Lung (tissue), 12 donors: ENCODE results near the gene CKM. TPM values are rescaled to one million over a fixed set of nuclear protein-coding genes. Genes with fewer than 3 reads are reported as not detected.

Experiments used
- ATAC-seq: fragments of 200-7000 bp; cut with Tn5 transposase; one replicate; pipeline ENCODE4 v1.9.1; 2020; ENCODE audit warnings: moderate number of reproducible peaks; ENCODE audit not compliant: insufficient read depth, low FRiP score
- DNase-seq, 3 donors: peaks; one replicate each; pipeline ENCODE4 v3.0.0-alpha.2; 2013 to 2017
- H3K27ac ChIP-seq, 2 donors: one replicate each; pipeline ENCODE4 v1.5.1; 2013; ENCODE audit warnings: mild to moderate bottlenecking in 2 of 2, moderate library complexity in 2 of 2, control low read depth in 1 of 2, inconsistent platforms in 1 of 2, low read depth in 1 of 2, low read length in 1 of 2
- H3K27me3 ChIP-seq, 3 donors: one replicate each; pipeline ENCODE4 v1.5.1; 2013; ENCODE audit warnings: low read length in 2 of 3; ENCODE audit not compliant: control insufficient read depth in 3 of 3, insufficient read depth in 3 of 3
- H3K36me3 ChIP-seq, 4 donors: one replicate each; pipeline ENCODE4 v1.5.1; 2013; ENCODE audit warnings: low read length in 4 of 4, mild to moderate bottlenecking in 1 of 4, moderate library complexity in 1 of 4; ENCODE audit not compliant: control insufficient read depth in 4 of 4, insufficient read depth in 4 of 4
- H3K4me1 ChIP-seq, 5 donors: one replicate each; pipeline ENCODE4 v1.5.1; 2013; ENCODE audit warnings: low read length in 5 of 5, mild to moderate bottlenecking in 2 of 5, moderate library complexity in 1 of 5; ENCODE audit not compliant: control insufficient read depth in 5 of 5, insufficient read depth in 5 of 5
- H3K4me3 ChIP-seq: one replicate; pipeline ENCODE4 v1.5.1; 2013; ENCODE audit warnings: mild to moderate bottlenecking, control low read depth, moderate library complexity
- H3K9ac ChIP-seq, 2 donors: one replicate each; pipeline ENCODE4 v1.5.1; 2013; ENCODE audit warnings: low read length in 2 of 2, control low read depth in 1 of 2; ENCODE audit not compliant: insufficient read depth in 1 of 2
- H3K9me3 ChIP-seq, 4 donors: one replicate each; pipeline ENCODE4 v1.5.1; 2013; ENCODE audit warnings: low read length in 3 of 4, mild to moderate bottlenecking in 1 of 4, moderate library complexity in 1 of 4; ENCODE audit not compliant: control insufficient read depth in 4 of 4, insufficient read depth in 3 of 4
- CTCF ChIP-seq: IDR thresholded peaks from 2 replicates; pipeline ENCODE4 v1.5.1; 2012; ENCODE audit warnings: mild to moderate bottlenecking; ENCODE audit errors: control extremely low read depth, extremely low read depth
- WGBS, 2 donors: extraction: QIAGEN DNeasy Blood & Tissue Kit; methylation state at CpG; one replicate each; pipeline ENCODE4 v1.1.7; 2013; 5-methylcytosine and 5-hydroxymethylcytosine counted together
- polyA plus RNA-seq, 2 donors: library from polyadenylated mRNA; stranded (reverse); fragments of 200-250 nt; gene quantifications; one replicate each; pipeline ENCODE4 v1.2.1, GENCODE V29; 2013
- total RNA-seq, 2 donors: library from RNA; depleted of rRNA in 1 of 2; stranded (reverse); fragments of >200 nt in 1 of 2; gene quantifications; one replicate each; pipeline ENCODE4 v1.2.1, GENCODE V29; 2014 to 2021
- donor health status: control.
- donor health status: control.
- donor health status: Bipolar disorder and iron deficiency.
- donor health status: healthy.
- donor health status: DM: yes; HTN: yes; CAD: no.

Gene CKM
- total and polyA plus RNA-seq, 4 donors = 0.06 to 1.4 (median 0.97) TPM; not detected in 1

DNA sequence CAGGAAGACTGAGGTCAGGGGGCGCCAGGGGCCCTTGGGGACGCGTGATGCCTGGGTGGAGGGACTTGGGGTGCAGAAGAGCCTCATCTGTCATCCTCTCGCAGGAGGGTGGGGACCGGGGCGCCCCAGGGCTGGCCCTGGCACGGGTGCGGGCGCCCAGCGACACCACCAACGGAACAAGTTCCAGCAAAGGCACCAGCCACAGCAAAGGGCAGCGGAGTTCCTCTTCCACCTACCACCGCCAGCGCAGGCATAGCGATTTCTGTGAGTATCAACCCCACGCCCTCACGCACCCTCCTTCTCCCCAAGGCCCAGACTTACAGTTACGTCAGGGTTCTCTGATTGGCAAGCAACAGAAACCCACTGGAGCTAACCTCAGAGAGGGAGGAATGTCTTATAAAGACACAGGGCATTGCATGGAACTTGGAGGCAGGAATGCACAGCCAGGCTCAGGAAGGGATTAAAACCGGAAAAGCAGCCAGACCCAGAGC is 42.2 kb downstream of the CKM start:
- no peak overlapping the region for H3K4me3 ChIP-seq
- H3K9ac ChIP-seq = no peak overlapping the region
- ATAC-seq = no peak
- peaks cover 0 to 9% (median 4%) of the 10 kb centered on the region in 5 donors for H3K4me1 ChIP-seq
- peaks cover 23 to 37% (median 28%) of the 10 kb centered on the region in 4 donors for H3K36me3 ChIP-seq
- no peak for TF ChIP-seq CTCF
- 74 to 77% methylated on average over 19 of the region's 19 CpGs for WGBS, 2 donors
- H3K9me3 ChIP-seq = no peaks in the 10 kb centered on the region
- DNase-seq = no peak
- no peaks in the 10 kb centered on the region for H3K27me3 ChIP-seq
- H3K27ac ChIP-seq = peak overlapping the region in 1 of 2 donors; percentile 9

DNA sequence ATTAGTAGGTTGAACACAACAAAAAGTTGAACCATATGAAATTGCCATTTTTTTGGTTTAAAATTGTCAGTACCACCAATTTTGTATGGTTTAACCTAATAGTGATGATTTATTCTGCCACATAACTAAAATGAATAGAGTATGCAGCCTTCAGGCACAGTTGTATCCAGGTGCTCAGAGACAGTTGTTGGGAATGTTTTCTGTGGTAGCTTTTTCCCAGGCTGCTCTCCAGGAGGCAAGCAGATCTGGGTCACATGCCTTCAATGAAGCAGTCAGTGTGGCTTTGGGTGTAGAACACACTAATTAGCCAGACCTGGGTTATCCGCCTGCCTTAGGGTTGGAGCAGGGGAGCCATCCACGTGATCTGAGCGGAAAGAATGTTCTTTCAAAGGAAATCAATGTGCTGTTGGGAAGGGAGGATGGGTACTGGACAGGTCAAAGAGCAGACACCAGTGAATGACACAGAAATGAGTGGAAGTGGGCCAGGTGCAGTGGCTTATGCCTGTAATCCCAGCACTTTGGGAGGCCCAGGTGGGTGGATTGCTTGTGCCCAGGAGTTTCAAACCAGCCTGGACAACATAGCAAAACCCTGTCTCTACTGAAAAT is 43.0 kb downstream of the CKM start:
- Histone ChIP-seq H3K4me1 (peaks cover 0 to 12% (median 4%) of the 10 kb centered on the region in 5 donors), H3K27ac (no peak overlapping the region), H3K9me3 (no peaks in the 10 kb centered on the region), H3K9ac (no peak overlapping the region), H3K27me3 (no peaks in the 10 kb centered on the region), H3K4me3 (no peak overlapping the region), H3K36me3 (peaks cover 19 to 33% (median 26%) of the 10 kb centered on the region in 4 donors)
- ATAC-seq (peak; percentile 6), DNase-seq (peak in 1 of 3 donors; percentile 21)
- 92% methylated on average over 3 of the region's 3 CpGs for WGBS, 2 donors
- TF ChIP-seq CTCF = no peak

DNA sequence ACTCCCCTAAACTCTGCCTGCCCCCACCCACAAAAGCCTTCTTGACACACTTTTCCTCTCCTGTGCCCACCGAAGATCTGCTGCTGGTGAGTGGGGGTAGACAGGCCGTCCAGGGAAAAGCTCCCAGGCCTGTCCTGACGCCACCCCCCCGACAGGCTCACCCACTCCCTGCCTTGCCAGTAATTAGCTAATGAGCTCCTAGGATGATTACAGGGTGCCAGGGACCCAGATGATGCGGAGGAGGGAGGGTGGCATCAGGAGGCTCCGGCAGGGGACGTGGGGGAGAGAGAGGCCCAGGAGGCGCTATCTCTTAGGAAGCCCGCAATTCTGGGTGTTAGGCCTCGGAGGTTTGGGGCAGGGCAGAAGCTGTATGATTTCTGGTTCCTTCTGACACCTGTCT is 44.6 kb downstream of the CKM start:
- WGBS, 2 donors = 95 to 97% methylated on average over 10 of the region's 10 CpGs
- no peak for TF ChIP-seq CTCF
- no peaks in the 10 kb centered on the region for H3K9me3 ChIP-seq

More for the DNA sequence above, 44.6 kb downstream of the CKM start:
- Histone ChIP-seq H3K9ac (no peak overlapping the region), H3K36me3 (peaks cover 12 to 35% (median 24%) of the 10 kb centered on the region in 4 donors), H3K4me1 (peaks cover 0 to 20% (median 9%) of the 10 kb centered on the region in 5 donors), H3K27me3 (no peaks in the 10 kb centered on the region), H3K27ac (no peak overlapping the region), H3K4me3 (no peak overlapping the region)
- DNase-seq (no peak), ATAC-seq (no peak)
